Dedifferentiated amniotic fluid mesenchymal stem cell (primary cell): Measurements from ENCODE around the gene SAYSD1.

Experiments
- DNase-seq: peaks from one replicate; pipeline ENCODE4 v3.0.0-alpha.2; 2016; ENCODE audit errors: extremely low spot score

Gene SAYSD1

DNA sequence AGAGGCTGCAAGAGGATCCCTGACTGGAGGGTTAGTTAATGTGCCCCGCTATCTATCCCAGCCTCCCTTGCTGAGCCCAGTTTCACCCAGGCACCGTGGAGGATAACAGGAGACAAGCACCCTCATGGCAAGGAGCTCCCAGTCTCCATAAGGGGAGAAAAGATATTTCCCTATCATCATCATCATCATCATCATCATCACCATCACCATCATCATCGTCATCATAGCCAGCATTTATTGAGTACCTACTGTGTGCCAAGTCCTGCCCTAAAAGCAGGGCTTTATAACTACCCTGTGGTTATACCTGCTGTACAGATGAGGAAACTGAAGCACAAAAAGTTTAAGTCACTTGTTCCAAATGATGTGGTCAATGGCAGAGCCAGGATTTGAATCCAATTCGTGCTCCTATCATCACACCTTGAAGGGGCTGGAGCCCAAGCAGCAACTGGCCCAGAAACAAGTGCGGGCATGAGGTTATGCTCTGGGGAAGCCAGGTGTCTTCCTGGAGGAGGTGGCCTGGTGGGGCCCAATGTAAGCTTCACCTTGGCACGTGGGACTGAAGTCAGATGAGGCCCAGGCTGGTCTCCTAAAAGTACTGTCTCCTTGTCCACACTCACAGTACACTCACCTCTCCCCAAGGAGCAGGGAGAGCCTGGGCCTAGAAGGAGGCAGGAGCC is 56.4 kb downstream of the SAYSD1 start:
- DNase-seq: no peak

- DNase-seq: no peak
Measured at GRCh38 chr6:39057251-39058155, 57.5 kb downstream of the SAYSD1 start.

DNA sequence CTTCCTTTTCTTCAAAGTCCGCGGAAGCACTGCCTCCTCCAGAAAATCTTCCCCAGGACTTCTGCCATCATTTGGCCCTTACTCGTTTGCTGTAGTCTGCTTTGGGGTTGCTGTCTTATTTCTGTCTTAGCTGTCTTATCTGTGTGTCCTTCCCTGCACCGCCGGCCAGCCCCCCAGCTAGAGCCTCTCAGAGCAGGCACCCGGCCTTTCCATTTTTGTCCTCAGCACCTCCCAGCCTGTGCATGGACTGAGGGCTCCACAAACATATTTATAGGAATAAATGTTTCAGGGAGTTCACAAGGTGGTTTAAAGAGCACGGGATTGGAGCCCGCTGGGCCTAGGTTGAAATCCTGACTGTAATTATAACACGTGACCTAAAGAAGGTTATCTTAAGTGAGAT is 58.3 kb downstream of the SAYSD1 start:
- no peak for DNase-seq

DNA sequence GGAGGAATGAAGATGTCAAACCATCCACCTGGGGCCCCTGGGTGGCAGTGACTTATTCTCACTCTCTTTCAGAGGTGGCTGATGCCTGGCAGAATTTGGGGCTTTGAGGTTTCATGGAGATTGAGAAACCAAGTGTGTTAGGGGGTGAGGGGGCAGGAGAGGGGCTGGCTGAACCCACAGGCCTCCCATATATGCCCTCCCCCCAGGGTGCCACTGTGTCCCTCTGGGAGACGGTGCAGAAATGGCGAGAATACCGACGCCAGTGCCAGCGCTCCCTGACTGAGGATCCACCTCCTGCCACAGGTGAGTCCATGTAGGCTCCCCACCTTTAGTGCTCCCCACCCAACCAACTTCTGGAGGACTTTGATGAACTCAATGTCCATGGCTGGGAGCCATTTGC is 58.8 kb downstream of the SAYSD1 start:
- DNase-seq: no peak

DNA sequence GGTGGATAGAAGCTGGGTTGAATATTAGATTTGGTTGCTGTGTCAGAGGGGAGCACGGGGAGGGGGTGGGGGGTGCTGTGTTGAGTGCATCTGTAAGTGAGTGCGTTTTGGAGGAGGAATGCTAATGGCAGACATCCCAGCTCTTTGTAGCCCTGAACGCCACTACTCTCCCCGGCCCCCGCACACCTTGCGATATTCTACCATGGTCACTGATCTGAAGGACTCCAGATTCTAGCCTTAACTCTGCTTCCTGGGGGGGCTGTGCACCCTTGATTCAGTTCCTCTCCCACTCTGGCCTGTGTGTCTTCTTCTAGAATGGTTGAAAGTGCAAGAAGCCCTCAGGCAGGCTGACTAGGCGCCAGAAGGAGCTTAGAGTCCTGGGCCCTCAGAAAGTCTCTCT is 59.3 kb downstream of the SAYSD1 start:
- DNase-seq: no peak

- no peak for DNase-seq
Measured at GRCh38 chr6:39054577-39055142, 60.3 kb downstream of the SAYSD1 start.
